ENCODE results near the gene CAMK4.

- TF ChIP-seq GABPB1 (CRISPR knock-in tag; IDR thresholded peaks at IDR 0.05), result no peak
- no peak for TF ChIP-seq NFE2L1 (CRISPR knock-in tag; IDR thresholded peaks at IDR 0.05)
- TF ChIP-seq MAX (CRISPR knock-in tag; IDR thresholded peaks at IDR 0.05), result no peak
- no peak for TF ChIP-seq ZNF423 (CRISPR knock-in tag; IDR thresholded peaks at IDR 0.05)
- no peak for TF ChIP-seq KAT7 (CRISPR knock-in tag; IDR thresholded peaks at IDR 0.05; ENCODE audit: borderline replicate concordance)
Measured at GRCh38 chr5:111517853-111518501, 293.8 kb downstream of the CAMK4 start.
